ENCODE measurements around the gene SLC9A9.

The SLC9A9 gene

GRCh38 chr3:143387425-143387824 is 460.8 kb downstream of the SLC9A9 start:
- peaks cover under 1 to 7% of the 10 kb centered on the region in 2 donors for H3K9me3 Mint-ChIP-seq
- H3K27me3 Mint-ChIP-seq = no peaks in the 10 kb centered on the region
- DNase-seq (no peak), ATAC-seq (replicated peaks) (no peak)
- H3K4me1 Mint-ChIP-seq = peaks cover 0 to 2% of the 10 kb centered on the region in 2 donors
- H3K36me3 Mint-ChIP-seq = peaks cover 6 to 16% of the 10 kb centered on the region in 2 donors
- H3K27ac Mint-ChIP-seq = no peak overlapping the region
- H3K4me3 Mint-ChIP-seq = no peak overlapping the region

- Mint-ChIP-seq H3K4me3 (no peak overlapping the region), H3K27me3 (no peaks in the 10 kb centered on the region), H3K4me1 (peaks cover 0 to 2% of the 10 kb centered on the region in 2 donors), H3K27ac (no peak overlapping the region), H3K36me3 (peaks cover 3 to 12% of the 10 kb centered on the region in 2 donors), H3K9me3 (peaks cover 2 to 3% of the 10 kb centered on the region in 2 donors)
- ATAC-seq (replicated peaks) (no peak), DNase-seq (no peak)
These were observed 464.2 kb downstream of the SLC9A9 start for GRCh38 chr3:143384076-143384475.

GRCh38 chr3:143383421-143383820 is 464.8 kb downstream of the SLC9A9 start:
- ATAC-seq (replicated peaks) (no peak), DNase-seq (no peak)
- Mint-ChIP-seq H3K27me3 (no peaks in the 10 kb centered on the region), H3K9me3 (peaks cover 2 to 3% of the 10 kb centered on the region in 2 donors), H3K4me1 (peaks cover 0 to 2% of the 10 kb centered on the region in 2 donors), H3K27ac (no peak overlapping the region), H3K4me3 (no peak overlapping the region), H3K36me3 (peaks cover 3 to 12% of the 10 kb centered on the region in 2 donors)

GRCh38 chr3:143382816-143383215 is 465.5 kb downstream of the SLC9A9 start:
- DNase-seq (no peak), ATAC-seq (replicated peaks) (no peak)
- Mint-ChIP-seq H3K9me3 (peaks cover 2 to 3% of the 10 kb centered on the region in 2 donors), H3K4me1 (peaks cover 0 to 2% of the 10 kb centered on the region in 2 donors), H3K27ac (no peak overlapping the region), H3K4me3 (no peak overlapping the region), H3K36me3 (peaks cover 3 to 12% of the 10 kb centered on the region in 2 donors), H3K27me3 (no peaks in the 10 kb centered on the region)

- H3K27ac Mint-ChIP-seq = no peak overlapping the region
- H3K9me3 Mint-ChIP-seq = peaks cover 2 to 3% of the 10 kb centered on the region in 2 donors
These were observed 467.8 kb downstream of the SLC9A9 start for GRCh38 chr3:143380449-143380848.

GRCh38 chr3:143375698-143376097 is 472.6 kb downstream of the SLC9A9 start:
- Mint-ChIP-seq H3K27me3 (no peaks in the 10 kb centered on the region), H3K27ac (no peak overlapping the region), H3K4me3 (no peak overlapping the region), H3K4me1 (no peaks in the 10 kb centered on the region), H3K36me3 (no peaks in the 10 kb centered on the region), H3K9me3 (peaks cover 0 to 3% of the 10 kb centered on the region in 2 donors)
- ATAC-seq (replicated peaks) (no peak), DNase-seq (no peak)

More at GRCh38 chr3:143380449-143380848, 467.8 kb downstream of the SLC9A9 start:
- no peak for ATAC-seq (replicated peaks)
- peaks cover 3 to 12% of the 10 kb centered on the region in 2 donors for H3K36me3 Mint-ChIP-seq
- peaks cover 0 to 2% of the 10 kb centered on the region in 2 donors for H3K4me1 Mint-ChIP-seq
- H3K27me3 Mint-ChIP-seq = no peaks in the 10 kb centered on the region
- no peak overlapping the region for H3K4me3 Mint-ChIP-seq
- no peak for DNase-seq

- Mint-ChIP-seq H3K27ac (no peak overlapping the region), H3K36me3 (peaks cover 3 to 5% of the 10 kb centered on the region in 2 donors), H3K27me3 (no peaks in the 10 kb centered on the region), H3K4me3 (no peak overlapping the region), H3K4me1 (peaks cover 10 to 38% of the 10 kb centered on the region in 2 donors), H3K9me3 (no peaks in the 10 kb centered on the region)
- DNase-seq = no peak
- ATAC-seq (replicated peaks) = no peak
These were observed 481.1 kb downstream of the SLC9A9 start for GRCh38 chr3:143367171-143367570.

GRCh38 chr3:143366672-143367071 is 481.6 kb downstream of the SLC9A9 start:
- Mint-ChIP-seq H3K9me3 (no peaks in the 10 kb centered on the region), H3K27me3 (no peaks in the 10 kb centered on the region), H3K36me3 (peaks cover 4 to 8% of the 10 kb centered on the region in 2 donors), H3K27ac (no peak overlapping the region), H3K4me1 (peaks cover 10 to 38% of the 10 kb centered on the region in 2 donors), H3K4me3 (no peak overlapping the region)
- no peak for DNase-seq
- ATAC-seq (replicated peaks) = no peak

- Mint-ChIP-seq H3K9me3 (no peaks in the 10 kb centered on the region), H3K36me3 (peaks cover 4 to 9% of the 10 kb centered on the region in 2 donors), H3K4me3 (no peak overlapping the region), H3K4me1 (peaks cover 10 to 38% of the 10 kb centered on the region in 2 donors), H3K27ac (no peak overlapping the region), H3K27me3 (no peaks in the 10 kb centered on the region)
- no peak for ATAC-seq (replicated peaks)
- no peak for DNase-seq
These were observed 484.3 kb downstream of the SLC9A9 start for GRCh38 chr3:143363949-143364348.

GRCh38 chr3:143363276-143363675 is 485.0 kb downstream of the SLC9A9 start:
- H3K4me3 Mint-ChIP-seq = no peak overlapping the region
- ATAC-seq (replicated peaks) = no peak

GRCh38 chr3:143362115-143362991 is 485.9 kb downstream of the SLC9A9 start:
- peaks cover 4 to 9% of the 10 kb centered on the region in 2 donors for H3K36me3 Mint-ChIP-seq
- no peak for ATAC-seq (replicated peaks)
- no peaks in the 10 kb centered on the region for H3K27me3 Mint-ChIP-seq
- no peaks in the 10 kb centered on the region for H3K9me3 Mint-ChIP-seq
- no peak overlapping the region for H3K27ac Mint-ChIP-seq
- H3K4me3 Mint-ChIP-seq = no peak overlapping the region
- DNase-seq = no peak
- H3K4me1 Mint-ChIP-seq = peaks cover 10 to 43% of the 10 kb centered on the region in 2 donors

More at GRCh38 chr3:143363276-143363675, 485.0 kb downstream of the SLC9A9 start:
- Mint-ChIP-seq H3K27ac (no peak overlapping the region), H3K9me3 (no peaks in the 10 kb centered on the region), H3K4me1 (peaks cover 10 to 42% of the 10 kb centered on the region in 2 donors), H3K27me3 (no peaks in the 10 kb centered on the region), H3K36me3 (peaks cover 4 to 9% of the 10 kb centered on the region in 2 donors)
- no peak for DNase-seq

- Mint-ChIP-seq H3K36me3 (peaks cover 4 to 9% of the 10 kb centered on the region in 2 donors), H3K27ac (no peak overlapping the region)
- ATAC-seq (replicated peaks) = no peak
These were observed 486.7 kb downstream of the SLC9A9 start for GRCh38 chr3:143361589-143361988.

GRCh38 chr3:143360244-143360643 is 488.0 kb downstream of the SLC9A9 start:
- Mint-ChIP-seq H3K27me3 (no peaks in the 10 kb centered on the region), H3K4me1 (peaks cover 10 to 34% of the 10 kb centered on the region in 2 donors), H3K9me3 (no peaks in the 10 kb centered on the region), H3K27ac (no peak overlapping the region), H3K36me3 (peaks cover 4 to 9% of the 10 kb centered on the region in 2 donors), H3K4me3 (no peak overlapping the region)
- DNase-seq = no peak
- no peak for ATAC-seq (replicated peaks)

More at GRCh38 chr3:143361589-143361988, 486.7 kb downstream of the SLC9A9 start:
- no peaks in the 10 kb centered on the region for H3K27me3 Mint-ChIP-seq
- peaks cover 10 to 35% of the 10 kb centered on the region in 2 donors for H3K4me1 Mint-ChIP-seq
- H3K9me3 Mint-ChIP-seq = no peaks in the 10 kb centered on the region
- no peak overlapping the region for H3K4me3 Mint-ChIP-seq
- DNase-seq = no peak

- H3K27me3 Mint-ChIP-seq = no peaks in the 10 kb centered on the region
- no peaks in the 10 kb centered on the region for H3K9me3 Mint-ChIP-seq
- H3K27ac Mint-ChIP-seq = no peak overlapping the region
These were observed 489.3 kb downstream of the SLC9A9 start for GRCh38 chr3:143358793-143359491.

More at GRCh38 chr3:143358793-143359491, 489.3 kb downstream of the SLC9A9 start:
- H3K4me1 Mint-ChIP-seq = peaks cover 8 to 26% of the 10 kb centered on the region in 2 donors
- DNase-seq (no peak), ATAC-seq (replicated peaks) (peak in 1 of 2 donors; percentile 10)
- peaks cover 4 to 9% of the 10 kb centered on the region in 2 donors for H3K36me3 Mint-ChIP-seq
- no peak overlapping the region for H3K4me3 Mint-ChIP-seq

All from stimulated activated naive B cell treated with anti-CD40 and anti-IgM and Interleukin-4, amounts not matched to agents 10 μg/mL and 1 μg/mL and 100 μg/mL, for 72 hours (primary cell).